GM19328 (cell line): ENCODE measurements around the gene TRPT1.

ENCODE experiments used
- ATAC-seq: cut with Tn5 transposase; IDR thresholded peaks from one replicate; pipeline ENCODE4 v1.9.1; 2021; ENCODE audit warnings: mild to moderate bottlenecking, moderate library complexity; ENCODE audit not compliant: unreplicated experiment

The TRPT1 gene

GRCh38 chr11:64231546-64231945, 5.6 kb upstream of the TRPT1 start:
- ATAC-seq, result no peak

- no peak for ATAC-seq
Measured at GRCh38 chr11:64230985-64231365, 5.0 kb upstream of the TRPT1 start.

- ATAC-seq, result no peak
Measured at GRCh38 chr11:64230171-64230984, 4.4 kb upstream of the TRPT1 start, which contains the start of gene DNAJC4. TSS of gene DNAJC4 (plus strand) at chr11:64230548. CDS start at chr11:64230855, 307 bp downstream.

- no peak for ATAC-seq
Measured at GRCh38 chr11:64229744-64230170, 3.8 kb upstream of the TRPT1 start.

- no peak for ATAC-seq
Measured at GRCh38 chr11:64229090-64229743, 3.2 kb upstream of the TRPT1 start.

- ATAC-seq, result no peak
Measured at GRCh38 chr11:64227405-64227956, 1.5 kb upstream of the TRPT1 start.

- ATAC-seq, result no peak
Measured at GRCh38 chr11:64226507-64227051, 593 bp upstream of the TRPT1 start.

GRCh38 chr11:64224891-64225607, 937 bp downstream of the TRPT1 start:
- ATAC-seq, result no peak

- ATAC-seq, result no peak
Measured at GRCh38 chr11:64224151-64224890, 1.7 kb downstream of the TRPT1 start.

- no peak for ATAC-seq
Measured at GRCh38 chr11:64223001-64223651, 2.9 kb downstream of the TRPT1 start.

GRCh38 chr11:64222651-64223000, 3.4 kb downstream of the TRPT1 start:
- no peak for ATAC-seq

GRCh38 chr11:64220798-64221197, 5.2 kb downstream of the TRPT1 start:
- ATAC-seq, result no peak

GRCh38 chr11:64220271-64220670, 5.7 kb downstream of the TRPT1 start:
- ATAC-seq, result no peak

- ATAC-seq, result no peak
Measured at GRCh38 chr11:64219755-64220154, 6.2 kb downstream of the TRPT1 start.

- no peak for ATAC-seq
Measured at GRCh38 chr11:64219354-64219684, 6.7 kb downstream of the TRPT1 start.

GRCh38 chr11:64218628-64219353, 7.2 kb downstream of the TRPT1 start:
- ATAC-seq, result no peak

- no peak for ATAC-seq
Measured at GRCh38 chr11:64216879-64217278, 9.1 kb downstream of the TRPT1 start.

- ATAC-seq, result no peak
Measured at GRCh38 chr11:64211181-64211872, 14.7 kb downstream of the TRPT1 start.
